Measurements from ENCODE around the gene YWHAQ.
A peak's percentile ranks its signal among the peaks of the same experiment; 100 is the strongest.

DNA sequence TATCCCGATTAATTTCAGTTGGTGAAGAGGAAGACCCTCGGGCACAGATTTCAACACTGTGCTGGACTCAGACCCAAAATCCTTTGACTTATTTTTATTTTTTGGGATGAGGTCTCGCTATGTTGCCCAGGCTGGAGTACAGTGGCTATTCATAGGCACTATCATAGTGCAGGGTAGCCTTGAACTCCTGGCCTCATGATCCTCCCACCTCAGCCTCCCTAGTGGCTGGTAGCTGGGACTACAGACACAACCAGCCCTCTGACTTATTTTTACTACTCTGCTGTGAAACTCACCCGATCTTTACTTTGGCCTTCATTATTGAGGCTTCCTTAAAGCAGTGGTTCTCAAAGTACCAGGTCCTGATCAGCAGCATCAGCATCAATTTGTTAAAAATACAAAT, 57.0 kb downstream of the YWHAQ start:
- TF ChIP-seq FOXJ3 (CRISPR knock-in tag; IDR thresholded peaks at IDR 0.05) = no peak
- no peak for TF ChIP-seq RAD21 (IDR thresholded peaks at IDR 0.05; ENCODE audit: low read length)
- TF ChIP-seq, protein P1, sequence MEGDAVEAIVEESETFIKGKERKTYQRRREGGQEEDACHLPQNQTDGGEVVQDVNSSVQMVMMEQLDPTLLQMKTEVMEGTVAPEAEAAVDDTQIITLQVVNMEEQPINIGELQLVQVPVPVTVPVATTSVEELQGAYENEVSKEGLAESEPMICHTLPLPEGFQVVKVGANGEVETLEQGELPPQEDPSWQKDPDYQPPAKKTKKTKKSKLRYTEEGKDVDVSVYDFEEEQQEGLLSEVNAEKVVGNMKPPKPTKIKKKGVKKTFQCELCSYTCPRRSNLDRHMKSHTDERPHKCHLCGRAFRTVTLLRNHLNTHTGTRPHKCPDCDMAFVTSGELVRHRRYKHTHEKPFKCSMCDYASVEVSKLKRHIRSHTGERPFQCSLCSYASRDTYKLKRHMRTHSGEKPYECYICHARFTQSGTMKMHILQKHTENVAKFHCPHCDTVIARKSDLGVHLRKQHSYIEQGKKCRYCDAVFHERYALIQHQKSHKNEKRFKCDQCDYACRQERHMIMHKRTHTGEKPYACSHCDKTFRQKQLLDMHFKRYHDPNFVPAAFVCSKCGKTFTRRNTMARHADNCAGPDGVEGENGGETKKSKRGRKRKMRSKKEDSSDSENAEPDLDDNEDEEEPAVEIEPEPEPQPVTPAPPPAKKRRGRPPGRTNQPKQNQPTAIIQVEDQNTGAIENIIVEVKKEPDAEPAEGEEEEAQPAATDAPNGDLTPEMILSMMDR (IDR thresholded peaks at IDR 0.05) = peak; percentile 25; the same call in 1 of the 2 replicates
- TF ChIP-seq TEAD4 (IDR thresholded peaks at IDR 0.05; ENCODE audit: borderline replicate concordance, insufficient read depth) = no peak

Data from SK-N-SH (cell line).